ENCODE measurements around the gene TNXB. TPM values are rescaled to one million over a fixed set of nuclear protein-coding genes. Genes with fewer than 3 reads are reported as not detected.
A peak's percentile ranks its signal among the peaks of the same experiment; 100 is the strongest.
"Not testable (repeated sequence)": the region's sequence is repeated elsewhere in the genome, so short reads cannot be mapped to it uniquely, and the experiment has no call there.

Gene TNXB
- total RNA-seq, 2 donors from 2014 or later, result 7.3 to 20.1 TPM

GRCh38 chr6:32050562-32050961 is 58.6 kb downstream of the TNXB start:
- H3K36me3 ChIP-seq, result no peaks in the 10 kb centered on the region
- H3K9me3 ChIP-seq, result no peaks in the 10 kb centered on the region
- no peak for DNase-seq
- intact Hi-C loops (cut with DNase I), result no loop called here
- no peak overlapping the region for H3K4me3 ChIP-seq
- H3K4me1 ChIP-seq, result no peaks in the 10 kb centered on the region
- H3K9ac ChIP-seq (ENCODE audit: low read depth in 2 of 2, low read length in 2 of 2), result no peak overlapping the region
- H3K27me3 ChIP-seq, result no peaks in the 10 kb centered on the region
- no peak overlapping the region for H3K27ac ChIP-seq
- no peak for TF ChIP-seq CTCF (IDR thresholded peaks at IDR 0.05)

DNA sequence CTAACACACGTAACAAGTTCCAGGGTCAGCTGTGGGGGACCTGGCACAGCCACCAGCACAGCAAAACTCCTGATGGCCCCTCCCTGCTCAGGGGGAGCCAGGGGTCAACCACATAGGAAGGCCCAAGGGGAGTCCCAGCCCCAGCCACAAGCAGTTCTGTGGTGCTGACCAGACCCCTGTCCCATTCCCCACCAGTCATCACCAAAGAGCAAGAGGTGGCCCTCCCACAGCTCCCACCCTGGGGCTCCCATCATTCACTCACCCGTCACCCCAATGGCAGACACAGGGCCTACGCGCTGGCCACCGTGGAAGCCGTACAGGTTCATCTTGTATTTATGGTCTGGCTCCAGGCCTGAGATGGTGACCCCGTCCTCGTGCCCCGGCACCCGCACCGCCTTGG is 59.4 kb downstream of the TNXB start:
- H3K36me3 ChIP-seq; H3K9ac ChIP-seq (ENCODE audit: low read depth in 2 of 2, low read length in 2 of 2); H3K27me3 ChIP-seq; DNase-seq; H3K4me3 ChIP-seq; H3K27ac ChIP-seq; intact Hi-C loops (cut with DNase I); H3K4me1 ChIP-seq; H3K9me3 ChIP-seq: not testable (repeated sequence)

DNA sequence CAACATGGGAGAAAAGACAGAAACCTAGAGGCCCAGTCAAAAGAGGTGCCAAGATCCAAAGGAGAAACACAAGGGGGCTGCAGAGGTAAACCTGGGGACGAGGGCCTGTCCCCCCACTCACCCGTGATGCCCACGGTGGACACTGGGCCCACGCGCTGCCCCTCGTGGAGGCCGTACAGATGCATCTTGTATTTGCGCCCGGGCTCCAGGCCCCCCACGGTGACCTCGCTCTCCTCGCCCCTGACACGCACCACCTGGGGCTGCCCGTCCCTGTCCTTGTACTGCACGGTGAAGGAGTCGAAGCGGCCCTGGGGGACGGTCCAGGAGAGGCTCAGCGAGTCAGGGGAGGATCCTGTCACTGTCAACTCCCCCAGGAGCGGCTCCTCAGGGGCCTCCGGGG is 60.0 kb downstream of the TNXB start:
- H3K4me3 ChIP-seq; DNase-seq; H3K9ac ChIP-seq (ENCODE audit: low read depth in 2 of 2, low read length in 2 of 2); H3K27me3 ChIP-seq; intact Hi-C loops (cut with DNase I); H3K9me3 ChIP-seq; H3K4me1 ChIP-seq; H3K36me3 ChIP-seq; H3K27ac ChIP-seq: not testable (repeated sequence)

GRCh38 chr6:32047855-32048766 is 61.0 kb downstream of the TNXB start:
- Histone ChIP-seq H3K4me1 (no peaks in the 10 kb centered on the region), H3K27me3 (no peaks in the 10 kb centered on the region), H3K9ac (ENCODE audit: low read depth in 2 of 2, low read length in 2 of 2) (peak overlapping the region in 1 of 2 donors; percentile 35), H3K27ac (no peak overlapping the region), H3K9me3 (no peaks in the 10 kb centered on the region), H3K36me3 (no peaks in the 10 kb centered on the region), H3K4me3 (no peak overlapping the region)
- DNase-seq, result peak; percentile 75
- TF ChIP-seq CTCF (IDR thresholded peaks at IDR 0.05), result peak; percentile 87
- intact Hi-C loops (cut with DNase I), result no loop called here

DNA sequence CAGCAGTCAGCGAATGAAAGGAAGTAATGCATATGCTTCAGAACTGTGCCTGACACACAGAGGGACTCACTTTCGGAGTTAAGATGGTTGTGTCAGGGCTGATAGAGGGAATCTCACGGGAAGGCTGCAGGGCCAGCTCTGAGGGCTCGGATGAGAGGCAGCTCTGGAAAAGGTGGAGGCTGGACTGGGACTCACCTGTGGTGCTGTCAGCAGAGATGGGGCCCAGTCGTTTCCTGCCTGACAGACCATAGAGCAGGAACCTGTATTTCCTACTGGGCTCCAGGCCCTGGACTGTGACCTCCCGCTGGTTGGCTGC is 61.6 kb downstream of the TNXB start:
- H3K9me3 ChIP-seq, result no peaks in the 10 kb centered on the region
- H3K36me3 ChIP-seq, result no peaks in the 10 kb centered on the region
- no peak overlapping the region for H3K27ac ChIP-seq
- no peak overlapping the region for H3K4me3 ChIP-seq
- intact Hi-C loops (cut with DNase I), result no loop called here
- TF ChIP-seq CTCF (IDR thresholded peaks at IDR 0.05), result no peak
- no peak overlapping the region for H3K9ac ChIP-seq (ENCODE audit: low read depth in 2 of 2, low read length in 2 of 2)
- H3K27me3 ChIP-seq, result no peaks in the 10 kb centered on the region
- H3K4me1 ChIP-seq, result no peaks in the 10 kb centered on the region
- DNase-seq, result no peak

DNA sequence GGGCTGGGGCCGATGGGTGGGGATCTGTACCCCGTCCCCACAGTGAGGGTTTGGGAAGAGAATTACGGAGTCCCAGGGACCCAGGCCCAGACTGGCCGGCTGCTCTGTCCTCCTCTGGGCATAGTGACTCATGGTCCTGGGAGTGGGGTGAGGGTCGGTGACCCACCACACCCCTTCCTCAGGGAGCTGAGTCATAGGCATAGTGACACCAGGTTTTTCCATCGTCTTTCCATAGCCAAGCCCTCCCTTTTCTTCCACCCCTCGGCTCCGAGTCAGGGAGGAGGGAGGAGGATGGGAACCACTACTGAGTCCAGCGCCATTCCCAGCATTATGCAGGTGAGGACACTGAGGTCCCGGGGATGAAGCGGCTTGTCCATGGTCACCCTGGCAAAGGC is 62.1 kb downstream of the TNXB start:
- no peak for DNase-seq

More for the DNA sequence above, 62.1 kb downstream of the TNXB start:
- intact Hi-C loops (cut with DNase I), result no loop called here
- Histone ChIP-seq H3K27me3 (no peaks in the 10 kb centered on the region), H3K9ac (ENCODE audit: low read depth in 2 of 2, low read length in 2 of 2) (no peak overlapping the region), H3K9me3 (no peaks in the 10 kb centered on the region), H3K4me1 (no peaks in the 10 kb centered on the region), H3K27ac (no peak overlapping the region), H3K4me3 (no peak overlapping the region), H3K36me3 (no peaks in the 10 kb centered on the region)
- TF ChIP-seq CTCF (IDR thresholded peaks at IDR 0.05), result no peak

Measured in colonic mucosa (tissue), 4 donors.